Liver (tissue), 9 donors: ENCODE data around the gene PODNL1. TPM values are rescaled to one million over a fixed set of nuclear protein-coding genes. Genes with fewer than 3 reads are reported as not detected.

Experiments
- DNase-seq: peaks from one replicate; pipeline ENCODE4 v3.0.0-alpha.2; 2017; ENCODE audit warnings: low spot score
- H3K27ac ChIP-seq, 2 donors: one replicate each; pipeline ENCODE4 v1.7.0; 2013; ENCODE audit warnings: inconsistent platforms in 2 of 2, low read length in 2 of 2, control low read depth in 1 of 2, low read depth in 1 of 2, mild to moderate bottlenecking in 1 of 2
- H3K27me3 ChIP-seq, 4 donors: one replicate each; pipeline versions ENCODE4 v1.6.1 to v1.7.0; 2013; ENCODE audit warnings: low read length in 3 of 4, inconsistent platforms in 1 of 4, mild to moderate bottlenecking in 1 of 4, moderate library complexity in 1 of 4; ENCODE audit not compliant: control insufficient read depth in 4 of 4, insufficient read depth in 4 of 4
- H3K36me3 ChIP-seq, 4 donors: one replicate each; pipeline versions ENCODE4 v1.6.1 to v1.7.0; 2013; ENCODE audit warnings: low read length in 3 of 4, mild to moderate bottlenecking in 3 of 4, low read depth in 1 of 4, moderate library complexity in 1 of 4; ENCODE audit not compliant: control insufficient read depth in 4 of 4, insufficient read depth in 3 of 4
- H3K4me1 ChIP-seq, 4 donors: one replicate each; pipeline versions ENCODE4 v1.6.1 to v1.7.0; 2013; ENCODE audit warnings: low read length in 3 of 4, mild to moderate bottlenecking in 3 of 4, moderate library complexity in 1 of 4; ENCODE audit not compliant: control insufficient read depth in 4 of 4, insufficient read depth in 4 of 4
- H3K4me3 ChIP-seq, 3 donors: one replicate each; pipeline versions ENCODE4 v1.6.1 to v1.7.0; 2013; ENCODE audit warnings: low read length in 3 of 3, control low read depth in 1 of 3, low read depth in 1 of 3, mild to moderate bottlenecking in 1 of 3
- H3K9ac ChIP-seq, 2 donors: one replicate each; pipeline ENCODE4 v1.7.0; 2013; ENCODE audit warnings: low read length in 2 of 2, mild to moderate bottlenecking in 2 of 2, moderate library complexity in 2 of 2, control low read depth in 1 of 2, low read depth in 1 of 2
- H3K9me3 ChIP-seq, 4 donors: one replicate each; pipeline versions ENCODE4 v1.6.1 to v1.7.0; 2013; ENCODE audit warnings: low read length in 3 of 4; ENCODE audit not compliant: control insufficient read depth in 4 of 4
- ATF3 ChIP-seq: IDR thresholded peaks from 2 replicates; pipeline ENCODE4 v1.6.1; 2016; ENCODE audit warnings: antibody characterized with exemption
- CTCF ChIP-seq: fragments of 150-350 bp; IDR thresholded peaks from 2 replicates; pipeline ENCODE4 v1.5.1; 2017; ENCODE audit warnings: improper control_type of control experiment, low read depth, low read length; ENCODE audit not compliant: missing input control
- EGR1 ChIP-seq, 2 donors: IDR thresholded peaks; 2 replicates each; pipeline ENCODE4 v1.6.1; 2016 to 2018; ENCODE audit warnings: antibody characterized with exemption in 2 of 2, low read depth in 2 of 2
- FOXA1 ChIP-seq: IDR thresholded peaks from 2 replicates; pipeline ENCODE4 v1.6.1; 2016; ENCODE audit warnings: antibody characterized with exemption
- GABPA ChIP-seq, 2 donors: IDR thresholded peaks in 1 of 2; conservative IDR thresholded peaks in 1 of 2; 2 replicates each; pipeline ENCODE4 v1.6.1; 2016; ENCODE audit warnings: antibody characterized with exemption in 2 of 2, mild to moderate bottlenecking in 1 of 2, moderate library complexity in 1 of 2
- HNF4A ChIP-seq, 2 donors: conservative IDR thresholded peaks; 2 replicates each; pipeline ENCODE4 v1.6.1; 2016; ENCODE audit warnings: antibody characterized with exemption in 2 of 2, mild to moderate bottlenecking in 2 of 2
- JUND ChIP-seq, 2 donors: IDR thresholded peaks; 2 replicates each; pipeline ENCODE4 v1.6.1; 2016; ENCODE audit warnings: antibody characterized with exemption in 2 of 2
- MAX ChIP-seq: IDR thresholded peaks from 2 replicates; pipeline ENCODE4 v1.6.1; 2016; ENCODE audit warnings: antibody characterized with exemption
- NR2F2 ChIP-seq: IDR thresholded peaks from 2 replicates; pipeline ENCODE4 v1.6.1; 2016; ENCODE audit warnings: antibody characterized with exemption
- RAD21 ChIP-seq, 2 donors: IDR thresholded peaks; 2 replicates each; pipeline ENCODE4 v1.6.1; 2016; ENCODE audit warnings: antibody characterized with exemption in 2 of 2, mild to moderate bottlenecking in 2 of 2
- RXRA ChIP-seq, 2 donors: IDR thresholded peaks; 2 replicates each; pipeline ENCODE4 v1.6.1; 2017 to 2018; ENCODE audit warnings: antibody characterized with exemption in 2 of 2, mild to moderate bottlenecking in 1 of 2
- SP1 ChIP-seq: IDR thresholded peaks from 2 replicates; pipeline ENCODE4 v1.6.1; 2018; ENCODE audit warnings: antibody characterized with exemption, mild to moderate bottlenecking
- YY1 ChIP-seq: IDR thresholded peaks from 2 replicates; pipeline ENCODE4 v1.6.1; 2016; ENCODE audit warnings: antibody characterized with exemption, mild to moderate bottlenecking
- WGBS: extraction: QIAGEN DNeasy Blood & Tissue Kit; methylation state at CpG from one replicate; pipeline ENCODE4 v1.1.7; 2013; 5-methylcytosine and 5-hydroxymethylcytosine counted together
- polyA plus RNA-seq, 2 donors: library from polyadenylated mRNA; stranded (reverse) in 1 of 2; unstranded in 1 of 2; fragments of 200-250 nt in 1 of 2; fragments of >200 nt in 1 of 2; fragmentation: Nextera tagmentation in 1 of 2; extraction: Ambion mirVana in 1 of 2; gene quantifications; one replicate each; pipeline versions ENCODE4 v1.2.1 to v1.2.3, GENCODE V29; 2013 to 2015
- total RNA-seq, 2 donors: library from RNA; depleted of rRNA; stranded (reverse); fragments of >200 nt; gene quantifications; one replicate each; pipeline ENCODE4 v1.2.3, GENCODE V29; 2014
- TF ChIP-seq, protein P1 (sequence below): IDR thresholded peaks from 2 replicates; pipeline ENCODE4 v1.6.1; 2016; ENCODE audit warnings: antibody characterized with exemption
- TF ChIP-seq, protein P2 (sequence below): IDR thresholded peaks from 2 replicates; pipeline ENCODE4 v1.6.1; 2016; ENCODE audit warnings: antibody characterized with exemption, mild to moderate bottlenecking
- donor health status: healthy.
- donor health status: healthy.
- donor health status: healthy.
- donor health status: healthy.
- donor health status: healthy.

Gene PODNL1
- total and polyA plus RNA-seq, 4 donors = 0.30 TPM; not detected in 3

DNA sequence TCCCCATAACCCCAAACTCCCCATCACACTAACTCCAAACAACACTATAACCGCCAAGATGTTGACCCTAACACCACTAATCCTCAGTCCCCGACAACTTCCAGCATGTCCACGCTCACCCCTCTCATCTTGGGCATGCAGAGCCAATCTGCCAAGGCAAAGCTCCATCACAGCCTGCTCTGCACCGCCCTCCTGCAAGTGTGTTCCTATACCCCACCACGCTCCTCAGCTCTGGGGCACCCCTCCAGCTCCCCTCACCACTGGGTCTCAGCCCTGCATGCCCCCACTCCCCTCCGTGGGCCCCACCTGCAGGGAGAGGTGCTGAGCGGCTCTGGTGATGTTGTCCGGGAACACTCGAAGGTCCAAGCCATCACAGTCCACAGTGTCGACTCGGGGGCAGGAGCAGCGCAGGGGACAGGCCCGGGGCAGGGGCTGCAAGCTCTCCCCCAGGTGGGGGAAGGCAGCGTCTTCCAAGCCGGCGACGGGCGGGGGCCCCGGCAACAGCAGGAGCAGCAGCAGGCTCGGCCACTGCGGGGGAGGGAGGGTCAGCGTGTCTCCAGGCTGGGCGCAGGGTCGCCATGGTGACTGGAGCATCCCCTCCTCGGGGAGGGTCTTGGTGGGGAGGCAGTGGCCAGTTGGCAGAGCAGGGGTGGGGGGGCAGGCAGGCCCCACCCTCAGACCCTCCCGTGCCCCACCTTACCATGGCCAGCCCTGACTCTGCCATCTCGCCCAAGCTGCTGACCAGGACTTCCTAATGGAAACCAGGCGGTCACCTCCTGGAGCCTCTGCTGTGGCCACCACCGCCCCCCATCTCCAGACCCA is 527 bp downstream of the PODNL1 start:
- peaks cover 0 to 5% (median 2%) of the 10 kb centered on the region in 4 donors for H3K27me3 ChIP-seq
- H3K9me3 ChIP-seq = no peaks in the 10 kb centered on the region
- H3K9ac ChIP-seq = no peak overlapping the region
- H3K27ac ChIP-seq = no peak overlapping the region
- no peaks in the 10 kb centered on the region for H3K4me1 ChIP-seq
- DNase-seq = no peak
- TF ChIP-seq MAX (no peak), EGR1 (IDR thresholded peaks at IDR 0.05; ENCODE audit: low read depth in 2 of 2) (no peak)
- TF ChIP-seq, protein P1, sequence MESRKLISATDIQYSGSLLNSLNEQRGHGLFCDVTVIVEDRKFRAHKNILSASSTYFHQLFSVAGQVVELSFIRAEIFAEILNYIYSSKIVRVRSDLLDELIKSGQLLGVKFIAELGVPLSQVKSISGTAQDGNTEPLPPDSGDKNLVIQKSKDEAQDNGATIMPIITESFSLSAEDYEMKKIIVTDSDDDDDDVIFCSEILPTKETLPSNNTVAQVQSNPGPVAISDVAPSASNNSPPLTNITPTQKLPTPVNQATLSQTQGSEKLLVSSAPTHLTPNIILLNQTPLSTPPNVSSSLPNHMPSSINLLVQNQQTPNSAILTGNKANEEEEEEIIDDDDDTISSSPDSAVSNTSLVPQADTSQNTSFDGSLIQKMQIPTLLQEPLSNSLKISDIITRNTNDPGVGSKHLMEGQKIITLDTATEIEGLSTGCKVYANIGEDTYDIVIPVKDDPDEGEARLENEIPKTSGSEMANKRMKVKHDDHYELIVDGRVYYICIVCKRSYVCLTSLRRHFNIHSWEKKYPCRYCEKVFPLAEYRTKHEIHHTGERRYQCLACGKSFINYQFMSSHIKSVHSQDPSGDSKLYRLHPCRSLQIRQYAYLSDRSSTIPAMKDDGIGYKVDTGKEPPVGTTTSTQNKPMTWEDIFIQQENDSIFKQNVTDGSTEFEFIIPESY = no peak
- 18% methylated on average over 29 of the region's 29 CpGs for WGBS
- H3K4me3 ChIP-seq = no peak overlapping the region
- no peaks in the 10 kb centered on the region for H3K36me3 ChIP-seq

DNA sequence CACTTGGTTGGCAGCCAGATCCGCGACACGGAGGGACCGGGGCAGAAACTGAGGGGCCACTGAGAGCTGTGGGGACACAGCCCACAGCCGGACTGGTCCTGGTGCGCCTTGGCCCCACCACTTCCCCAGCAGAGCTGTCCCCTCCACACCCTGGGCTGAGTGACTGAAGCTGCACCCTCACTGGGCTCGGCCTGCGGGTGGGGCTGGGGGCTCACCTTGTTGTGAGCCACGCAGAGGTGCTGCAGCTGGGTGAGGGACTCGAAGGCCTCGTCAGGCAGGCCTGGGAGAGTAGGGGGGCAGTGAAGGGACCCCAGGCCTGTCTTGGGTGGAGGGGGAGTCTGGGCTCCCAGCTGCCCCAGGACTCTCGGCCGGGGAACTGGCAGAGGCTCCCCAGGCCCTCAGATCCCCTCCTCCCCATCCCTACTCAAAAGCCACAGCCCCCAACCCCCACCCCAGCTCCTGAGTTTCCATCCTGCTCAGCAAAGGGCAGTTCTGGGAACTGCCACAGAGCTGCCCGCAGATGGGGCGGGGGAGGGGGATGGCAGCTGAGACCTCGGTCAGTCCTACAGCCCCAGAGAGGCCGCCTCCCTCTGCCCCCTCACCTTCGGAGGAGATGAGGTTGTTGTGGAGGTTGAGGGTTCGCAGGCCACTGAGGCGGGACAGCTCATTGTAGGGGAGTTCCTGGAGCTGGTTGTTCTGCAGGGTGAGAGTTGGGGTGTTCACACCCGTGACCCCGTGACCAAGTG is 2.3 kb downstream of the PODNL1 start:
- no peak for TF ChIP-seq JUND (IDR thresholded peaks at IDR 0.05)
- TF ChIP-seq YY1 = no peak
- no peak for TF ChIP-seq RAD21 (IDR thresholded peaks at IDR 0.05)
- no peak for TF ChIP-seq EGR1 (IDR thresholded peaks at IDR 0.05; ENCODE audit: low read depth in 2 of 2)
- TF ChIP-seq SP1 = no peak
- TF ChIP-seq RXRA (IDR thresholded peaks at IDR 0.05) = no peak
- TF ChIP-seq, protein P2, sequence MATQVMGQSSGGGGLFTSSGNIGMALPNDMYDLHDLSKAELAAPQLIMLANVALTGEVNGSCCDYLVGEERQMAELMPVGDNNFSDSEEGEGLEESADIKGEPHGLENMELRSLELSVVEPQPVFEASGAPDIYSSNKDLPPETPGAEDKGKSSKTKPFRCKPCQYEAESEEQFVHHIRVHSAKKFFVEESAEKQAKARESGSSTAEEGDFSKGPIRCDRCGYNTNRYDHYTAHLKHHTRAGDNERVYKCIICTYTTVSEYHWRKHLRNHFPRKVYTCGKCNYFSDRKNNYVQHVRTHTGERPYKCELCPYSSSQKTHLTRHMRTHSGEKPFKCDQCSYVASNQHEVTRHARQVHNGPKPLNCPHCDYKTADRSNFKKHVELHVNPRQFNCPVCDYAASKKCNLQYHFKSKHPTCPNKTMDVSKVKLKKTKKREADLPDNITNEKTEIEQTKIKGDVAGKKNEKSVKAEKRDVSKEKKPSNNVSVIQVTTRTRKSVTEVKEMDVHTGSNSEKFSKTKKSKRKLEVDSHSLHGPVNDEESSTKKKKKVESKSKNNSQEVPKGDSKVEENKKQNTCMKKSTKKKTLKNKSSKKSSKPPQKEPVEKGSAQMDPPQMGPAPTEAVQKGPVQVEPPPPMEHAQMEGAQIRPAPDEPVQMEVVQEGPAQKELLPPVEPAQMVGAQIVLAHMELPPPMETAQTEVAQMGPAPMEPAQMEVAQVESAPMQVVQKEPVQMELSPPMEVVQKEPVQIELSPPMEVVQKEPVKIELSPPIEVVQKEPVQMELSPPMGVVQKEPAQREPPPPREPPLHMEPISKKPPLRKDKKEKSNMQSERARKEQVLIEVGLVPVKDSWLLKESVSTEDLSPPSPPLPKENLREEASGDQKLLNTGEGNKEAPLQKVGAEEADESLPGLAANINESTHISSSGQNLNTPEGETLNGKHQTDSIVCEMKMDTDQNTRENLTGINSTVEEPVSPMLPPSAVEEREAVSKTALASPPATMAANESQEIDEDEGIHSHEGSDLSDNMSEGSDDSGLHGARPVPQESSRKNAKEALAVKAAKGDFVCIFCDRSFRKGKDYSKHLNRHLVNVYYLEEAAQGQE = no peak
- TF ChIP-seq HNF4A (conservative IDR thresholded peaks at IDR 0.05) = no peak
- no peak for TF ChIP-seq FOXA1
- TF ChIP-seq, protein P1 = no peak
- no peak for TF ChIP-seq ATF3
- TF ChIP-seq MAX = no peak
- no peak for TF ChIP-seq GABPA (IDR thresholded peaks at IDR 0.05 in 1 of 2, conservative IDR thresholded peaks at IDR 0.05 in 1 of 2)
- no peak for TF ChIP-seq CTCF
- no peak for TF ChIP-seq NR2F2
- Histone ChIP-seq H3K27ac (no peak overlapping the region), H3K9ac (no peak overlapping the region), H3K36me3 (peaks cover 0 to 2% (median 0%) of the 10 kb centered on the region in 4 donors), H3K27me3 (peaks cover 0 to 5% (median 2%) of the 10 kb centered on the region in 4 donors), H3K4me1 (no peaks in the 10 kb centered on the region), H3K4me3 (no peak overlapping the region), H3K9me3 (no peaks in the 10 kb centered on the region)
- WGBS = 64% methylated on average over 22 of the region's 22 CpGs
- no peak for DNase-seq
